HepG2 (cell line): ENCODE measurements around the gene SYNE2. TPM values are rescaled to one million over a fixed set of nuclear protein-coding genes. Genes with fewer than 3 reads are reported as not detected.

Experiments used
- HDAC6 ChIP-seq: fragments of 200-600 bp; sonication (generic); IDR thresholded peaks from 2 replicates; pipeline ENCODE4 v1.7.0; 2017; ENCODE audit warnings: mild to moderate bottlenecking, antibody characterized with exemption, low read length, low read depth
- PTBP1 ChIP-seq: fragments of 200-400 bp; formaldehyde crosslinking; IDR thresholded peaks from 2 replicates; pipeline ENCODE4 v1.6.1; 2018; ENCODE audit warnings: low read length, low read depth; ENCODE audit not compliant: poor library complexity, severe bottlenecking
- SNAPC2 ChIP-seq: sonication (generic); formaldehyde crosslinking; IDR thresholded peaks from 2 replicates; pipeline ENCODE4 v1.8.1; 2022; ENCODE audit warnings: mild to moderate bottlenecking, missing genetic modification reagents
- ZFP36 ChIP-seq: fragments of 150-350 bp; IDR thresholded peaks from 2 replicates; pipeline ENCODE4 v1.6.1; 2018; ENCODE audit warnings: borderline replicate concordance, low read length, low read depth; ENCODE audit not compliant: partially characterized antibody
- ZNF598 ChIP-seq: sonication (generic); formaldehyde crosslinking; IDR thresholded peaks from 2 replicates; pipeline ENCODE4 v1.5.1; 2020; ENCODE audit warnings: mild to moderate bottlenecking, missing genetic modification reagents, borderline replicate concordance
- ZNF879 ChIP-seq: sonication (generic); formaldehyde crosslinking; IDR thresholded peaks from 2 replicates; pipeline ENCODE4 v1.8.1; 2023; ENCODE audit warnings: missing genetic modification reagents
- polyA plus RNA-seq, 8 experiments: library from polyadenylated mRNA; depleted of rRNA in 3 of 8; stranded (reverse) in 7 of 8; unstranded in 1 of 8; fragments of >200 nt; fragmentation: Illumina TruSeq in 4 of 8; extraction: Trizol in 4 of 8; gene quantifications; 2 replicates each; pipeline versions ENCODE4 v1.2.1 to v1.2.3, GENCODE V29; 2011 to 2016; ENCODE audit warnings: low read depth in 4 of 8, missing spikeins in 1 of 8, mixed read lengths in 1 of 8; ENCODE audit not compliant: insufficient read depth in 1 of 8
- total RNA-seq, 5 experiments: library from RNA; depleted of rRNA; stranded (reverse); fragments of >200 nt; fragmentation: Illumina TruSeq; extraction: Trizol; gene quantifications; 2 replicates each; pipeline ENCODE4 v1.2.3, GENCODE V29; 2016; ENCODE audit warnings: low read depth in 1 of 5
- TF ChIP-seq, protein P1 (sequence below): sonication (generic); formaldehyde crosslinking; IDR thresholded peaks from 2 replicates; pipeline ENCODE4 v1.4.0; 2020; ENCODE audit warnings: missing genetic modification reagents
- TF ChIP-seq, protein P2 (sequence below): IDR thresholded peaks from 2 replicates; pipeline ENCODE4 v1.6.1; 2016; ENCODE audit warnings: low read depth, missing genetic modification reagents, missing compliant biosample characterization

The SYNE2 gene
- total and polyA plus RNA-seq, 2 of the 13 experiments (the other 11 are each of a cell fraction or from before 2014, with no cell fraction given), result 6.2 to 13.3 TPM

DNA sequence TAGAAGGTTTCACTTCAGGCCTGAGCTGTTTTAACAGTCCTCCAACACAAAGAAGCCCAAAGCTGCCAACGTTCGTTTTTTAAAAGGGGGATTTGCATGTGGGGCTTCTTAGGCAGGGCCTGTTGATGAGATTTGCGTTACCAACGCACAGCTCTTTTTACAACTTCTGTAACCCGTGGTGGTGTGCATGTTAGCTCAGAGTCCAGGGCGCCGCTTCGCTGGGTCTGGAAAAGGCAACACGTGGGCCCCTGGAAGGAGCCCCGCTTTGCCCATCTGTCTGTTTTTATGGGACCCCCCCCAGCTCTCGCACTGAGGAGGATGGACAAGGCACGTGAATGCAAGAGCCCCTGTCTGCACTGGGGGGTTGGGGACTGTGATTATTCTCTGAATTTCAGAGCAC lies 357.4 kb downstream of the SYNE2 start (continued):
- TF ChIP-seq, protein P1, sequence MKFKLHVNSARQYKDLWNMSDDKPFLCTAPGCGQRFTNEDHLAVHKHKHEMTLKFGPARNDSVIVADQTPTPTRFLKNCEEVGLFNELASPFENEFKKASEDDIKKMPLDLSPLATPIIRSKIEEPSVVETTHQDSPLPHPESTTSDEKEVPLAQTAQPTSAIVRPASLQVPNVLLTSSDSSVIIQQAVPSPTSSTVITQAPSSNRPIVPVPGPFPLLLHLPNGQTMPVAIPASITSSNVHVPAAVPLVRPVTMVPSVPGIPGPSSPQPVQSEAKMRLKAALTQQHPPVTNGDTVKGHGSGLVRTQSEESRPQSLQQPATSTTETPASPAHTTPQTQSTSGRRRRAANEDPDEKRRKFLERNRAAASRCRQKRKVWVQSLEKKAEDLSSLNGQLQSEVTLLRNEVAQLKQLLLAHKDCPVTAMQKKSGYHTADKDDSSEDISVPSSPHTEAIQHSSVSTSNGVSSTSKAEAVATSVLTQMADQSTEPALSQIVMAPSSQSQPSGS (CRISPR knock-in tag), result no peak
- TF ChIP-seq ZFP36 (no peak), ZNF879 (CRISPR knock-in tag) (no peak), PTBP1 (no peak), ZNF598 (no peak), HDAC6 (no peak), SNAPC2 (no peak)
- TF ChIP-seq, protein P2, sequence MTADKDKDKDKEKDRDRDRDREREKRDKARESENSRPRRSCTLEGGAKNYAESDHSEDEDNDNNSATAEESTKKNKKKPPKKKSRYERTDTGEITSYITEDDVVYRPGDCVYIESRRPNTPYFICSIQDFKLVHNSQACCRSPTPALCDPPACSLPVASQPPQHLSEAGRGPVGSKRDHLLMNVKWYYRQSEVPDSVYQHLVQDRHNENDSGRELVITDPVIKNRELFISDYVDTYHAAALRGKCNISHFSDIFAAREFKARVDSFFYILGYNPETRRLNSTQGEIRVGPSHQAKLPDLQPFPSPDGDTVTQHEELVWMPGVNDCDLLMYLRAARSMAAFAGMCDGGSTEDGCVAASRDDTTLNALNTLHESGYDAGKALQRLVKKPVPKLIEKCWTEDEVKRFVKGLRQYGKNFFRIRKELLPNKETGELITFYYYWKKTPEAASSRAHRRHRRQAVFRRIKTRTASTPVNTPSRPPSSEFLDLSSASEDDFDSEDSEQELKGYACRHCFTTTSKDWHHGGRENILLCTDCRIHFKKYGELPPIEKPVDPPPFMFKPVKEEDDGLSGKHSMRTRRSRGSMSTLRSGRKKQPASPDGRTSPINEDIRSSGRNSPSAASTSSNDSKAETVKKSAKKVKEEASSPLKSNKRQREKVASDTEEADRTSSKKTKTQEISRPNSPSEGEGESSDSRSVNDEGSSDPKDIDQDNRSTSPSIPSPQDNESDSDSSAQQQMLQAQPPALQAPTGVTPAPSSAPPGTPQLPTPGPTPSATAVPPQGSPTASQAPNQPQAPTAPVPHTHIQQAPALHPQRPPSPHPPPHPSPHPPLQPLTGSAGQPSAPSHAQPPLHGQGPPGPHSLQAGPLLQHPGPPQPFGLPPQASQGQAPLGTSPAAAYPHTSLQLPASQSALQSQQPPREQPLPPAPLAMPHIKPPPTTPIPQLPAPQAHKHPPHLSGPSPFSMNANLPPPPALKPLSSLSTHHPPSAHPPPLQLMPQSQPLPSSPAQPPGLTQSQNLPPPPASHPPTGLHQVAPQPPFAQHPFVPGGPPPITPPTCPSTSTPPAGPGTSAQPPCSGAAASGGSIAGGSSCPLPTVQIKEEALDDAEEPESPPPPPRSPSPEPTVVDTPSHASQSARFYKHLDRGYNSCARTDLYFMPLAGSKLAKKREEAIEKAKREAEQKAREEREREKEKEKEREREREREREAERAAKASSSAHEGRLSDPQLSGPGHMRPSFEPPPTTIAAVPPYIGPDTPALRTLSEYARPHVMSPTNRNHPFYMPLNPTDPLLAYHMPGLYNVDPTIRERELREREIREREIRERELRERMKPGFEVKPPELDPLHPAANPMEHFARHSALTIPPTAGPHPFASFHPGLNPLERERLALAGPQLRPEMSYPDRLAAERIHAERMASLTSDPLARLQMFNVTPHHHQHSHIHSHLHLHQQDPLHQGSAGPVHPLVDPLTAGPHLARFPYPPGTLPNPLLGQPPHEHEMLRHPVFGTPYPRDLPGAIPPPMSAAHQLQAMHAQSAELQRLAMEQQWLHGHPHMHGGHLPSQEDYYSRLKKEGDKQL (CRISPR knock-in tag), result no peak
